HCT116 (cell line): ENCODE results near the gene SLAIN2. TPM values are rescaled to one million over a fixed set of nuclear protein-coding genes. Genes with fewer than 3 reads are reported as not detected.

Experiments used
- ATAC-seq: fragments of 200-7000 bp; cut with Tn5 transposase; 2 replicates; pipeline ENCODE4 v1.9.1; 2020; ENCODE audit warnings: mild to moderate bottlenecking, moderate library complexity
- BruUV-seq: library from RNA; stranded (reverse); fragments of 400-500 nt; replicated peaks from 2 replicates; lab custom pipeline; 2021; lab: Mats Ljungman, UMichigan
- CTCF ChIA-PET: fragments of 300-600 bp; sonication (Branson Sonifier 250); formaldehyde crosslinking; loops from one replicate; lab custom pipeline; 2021; ENCODE audit warnings: antibody characterized with exemption; lab: Charles Lee
- POLR2A ChIA-PET: fragments of 300-600, 350-600 bp; sonication (Branson Sonifier 250); formaldehyde crosslinking; loops from one replicate; lab custom pipeline; 2021; ENCODE audit warnings: antibody characterized with exemption; lab: Charles Lee
- RAD21 ChIA-PET, 2 experiments: fragments of 300-600 bp; sonication (Branson Sonifier 250); formaldehyde crosslinking; loops; one replicate each; lab custom pipeline; 2023; ENCODE audit warnings: low total read pairs in 2 of 2; ENCODE audit not compliant: uncharacterized antibody in 2 of 2, unreplicated experiment in 2 of 2, low non-redundant PET in 1 of 2; lab: Charles Lee
- DNase-seq: peaks from one replicate; pipeline ENCODE4 v3.0.0-alpha.2; 2010; ENCODE audit warnings: low read depth, low spot score
- H2AFZ ChIP-seq: fragments of 200-600 bp; shearing (Covaris generic), sonication (generic); 2 replicates; pipeline ENCODE4 v1.6.1; 2017; ENCODE audit warnings: low read depth, mixed run types, mixed read lengths, antibody characterized with exemption, low read length; ENCODE audit not compliant: poor library complexity, severe bottlenecking
- H3K27ac ChIP-seq: 2 replicates; pipeline ENCODE4 v1.5.1; 2012; ENCODE audit warnings: low read depth, low read length
- H3K27me3 ChIP-seq: fragments of 200-600 bp; sonication (generic); 2 replicates; pipeline ENCODE4 v1.6.1; 2016; ENCODE audit warnings: mixed run types, low read length, mixed read lengths; ENCODE audit not compliant: insufficient read depth
- H3K36me3 ChIP-seq, 2 experiments: fragments of 200-500 bp in 1 of 2; fragments of 200-600 bp in 1 of 2; sonication (Bioruptor generic) in 1 of 2; sonication (generic) in 1 of 2; 2 replicates each; pipeline versions ENCODE4 v1.5.1 to v1.6.1; 2014 to 2016; ENCODE audit warnings: low read length in 2 of 2, inconsistent platforms in 1 of 2, mixed read lengths in 1 of 2, mixed run types in 1 of 2; ENCODE audit not compliant: insufficient read depth in 2 of 2, control insufficient read depth in 1 of 2
- H3K4me1 ChIP-seq, 2 experiments: fragments of 200-600 bp in 1 of 2; sonication (generic) in 1 of 2; 2 replicates each; pipeline versions ENCODE4 v1.5.1 to v1.6.1; 2012 to 2017; ENCODE audit warnings: low read length in 2 of 2, inconsistent platforms in 1 of 2, mild to moderate bottlenecking in 1 of 2, mixed read lengths in 1 of 2, mixed run types in 1 of 2, moderate library complexity in 1 of 2; ENCODE audit not compliant: insufficient read depth in 2 of 2, control insufficient read depth in 1 of 2
- H3K4me2 ChIP-seq: fragments of 200-600 bp; sonication (generic); 2 replicates; pipeline ENCODE4 v1.6.1; 2017; ENCODE audit warnings: mixed run types, low read length, mixed read lengths
- H3K4me3 ChIP-seq, 2 experiments: fragments of 200-600 bp in 1 of 2; sonication (generic) in 1 of 2; replicated peaks in 1 of 2; 2 replicates each; pipeline ENCODE4 v1.5.1; 2011 to 2016; ENCODE audit warnings: low read length in 2 of 2, control low read depth in 1 of 2, low read depth in 1 of 2, mild to moderate bottlenecking in 1 of 2, mixed read lengths in 1 of 2, mixed run types in 1 of 2
- H3K79me2 ChIP-seq: fragments of 200-600 bp; sonication (generic); 2 replicates; pipeline ENCODE4 v1.6.1; 2017; ENCODE audit warnings: mild to moderate bottlenecking, mixed run types, low read length, moderate library complexity, mixed read lengths; ENCODE audit not compliant: insufficient read depth
- H3K9ac ChIP-seq: fragments of 200-600 bp; sonication (generic); 2 replicates; pipeline ENCODE4 v1.6.1; 2016; ENCODE audit warnings: low read length, mixed read lengths
- H3K9me2 ChIP-seq: fragments of 200-600 bp; sonication (generic), shearing (Covaris generic); 2 replicates; pipeline ENCODE4 v1.6.1; 2017; ENCODE audit warnings: mixed run types, mild to moderate bottlenecking, moderate library complexity; ENCODE audit not compliant: insufficient read depth
- H3K9me3 ChIP-seq, 2 experiments: fragments of 200-500 bp in 1 of 2; fragments of 200-600 bp in 1 of 2; sonication (Bioruptor generic) in 1 of 2; sonication (generic) in 1 of 2; 2 replicates each; pipeline ENCODE4 v1.6.1; 2014 to 2017; ENCODE audit warnings: low read length in 2 of 2, mixed read lengths in 2 of 2, inconsistent platforms in 1 of 2, low read depth in 1 of 2, mild to moderate bottlenecking in 1 of 2, mixed run types in 1 of 2, moderate library complexity in 1 of 2; ENCODE audit not compliant: control insufficient read depth in 1 of 2, insufficient read depth in 1 of 2
- H4K20me1 ChIP-seq: fragments of 200-600 bp; sonication (generic), shearing (Covaris generic); 2 replicates; pipeline ENCODE4 v1.6.1; 2017; ENCODE audit warnings: mixed run types, mild to moderate bottlenecking, moderate library complexity; ENCODE audit not compliant: insufficient read depth
- CEBPB ChIP-seq: IDR thresholded peaks from 2 replicates; pipeline ENCODE4 v1.6.1; 2012; ENCODE audit warnings: low read depth
- FOSL1 ChIP-seq: IDR thresholded peaks from 2 replicates; pipeline ENCODE4 v1.6.1; 2012; ENCODE audit warnings: low read depth
- JUND ChIP-seq: IDR thresholded peaks from 2 replicates; pipeline ENCODE4 v1.6.1; 2012
- SP1 ChIP-seq: IDR thresholded peaks from 2 replicates; pipeline ENCODE4 v1.6.1; 2012; ENCODE audit warnings: low read depth
- ZNF274 ChIP-seq: fragments of 200-500 bp; sonication (Bioruptor generic); IDR thresholded peaks from 2 replicates; pipeline ENCODE4 v1.6.1; 2014; ENCODE audit warnings: mild to moderate bottlenecking, low read depth, low read length, inconsistent platforms
- intact Hi-C: fragments of 100-400 bp; cut with micrococcal nuclease; formaldehyde crosslinking; loops from 2 replicates; pipeline ENCODE4 v1.10.0; 2022
- total RNA-seq: library from RNA; stranded (reverse); gene quantifications from one replicate; pipeline ENCODE4 v1.2.1, GENCODE V29; 2021; ENCODE audit not compliant: unreplicated experiment
- TF ChIP-seq, protein P1 (sequence below): IDR thresholded peaks from 2 replicates; pipeline ENCODE4 v1.6.1; 2011; ENCODE audit warnings: mild to moderate bottlenecking, low read length, moderate library complexity; ENCODE audit not compliant: insufficient replicate concordance; ENCODE audit errors: extremely low read depth
- TF ChIP-seq, protein P2 (sequence below): IDR thresholded peaks from 2 replicates; pipeline ENCODE4 v1.6.1; 2012

SLAIN2 gene
- total RNA-seq, 1 experiment from 2014 or later, result 50.3 TPM

DNA sequence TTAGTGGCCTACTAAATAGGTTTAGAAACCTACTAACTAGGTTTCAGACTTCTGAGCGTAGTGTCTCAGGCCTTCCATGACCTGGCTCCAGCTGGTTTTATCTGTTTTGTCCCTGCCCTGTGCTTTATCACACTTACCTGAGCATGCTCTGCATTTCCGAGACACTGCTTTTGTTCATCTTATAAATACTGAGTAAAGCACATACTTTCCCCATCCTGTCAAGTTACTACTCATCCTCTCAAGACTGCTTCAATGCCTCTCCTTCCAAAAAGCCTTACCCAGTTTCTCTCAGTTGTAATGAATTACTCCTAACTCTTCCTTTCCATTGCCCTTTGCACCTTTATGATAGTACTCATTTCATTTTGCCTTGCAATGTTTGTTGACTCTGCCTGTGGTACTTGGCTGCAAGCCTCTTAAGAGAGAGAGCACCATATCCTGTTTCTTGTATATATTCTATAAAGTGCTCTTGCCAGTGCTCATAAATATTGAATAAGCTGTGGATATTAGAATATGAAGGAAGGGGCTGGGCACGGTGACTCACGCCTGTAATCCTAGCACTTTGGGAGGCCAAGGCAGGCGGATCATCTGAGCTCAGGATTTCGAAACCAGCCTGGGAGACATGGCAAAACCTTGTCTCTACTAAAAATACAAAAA lies 34.4 kb downstream of the SLAIN2 start:
- intact Hi-C loops, result no loop called here
- Histone ChIP-seq H3K27ac (no peak overlapping the region), H3K9me2 (no peaks in the 10 kb centered on the region), H3K27me3 (no peaks in the 10 kb centered on the region), H3K36me3 (no peaks in the 10 kb centered on the region), H2AFZ (no peak overlapping the region), H3K4me2 (peak overlapping the region; percentile 43), H3K4me1 (peaks cover 9 to 10% of the 10 kb centered on the region in 2 experiments; a peak in 3 of 4 replicates), H3K4me3 (no peak overlapping the region), H3K79me2 (0 out of 2 replicates have a peak, but pooled peaks cover 6% of the 10 kb centered on the region), H4K20me1 (no peaks in the 10 kb centered on the region), H3K9me3 (no peaks in the 10 kb centered on the region), H3K9ac (no peak overlapping the region)
- peak; percentile 38 for TF ChIP-seq JUND
- TF ChIP-seq, protein P1, sequence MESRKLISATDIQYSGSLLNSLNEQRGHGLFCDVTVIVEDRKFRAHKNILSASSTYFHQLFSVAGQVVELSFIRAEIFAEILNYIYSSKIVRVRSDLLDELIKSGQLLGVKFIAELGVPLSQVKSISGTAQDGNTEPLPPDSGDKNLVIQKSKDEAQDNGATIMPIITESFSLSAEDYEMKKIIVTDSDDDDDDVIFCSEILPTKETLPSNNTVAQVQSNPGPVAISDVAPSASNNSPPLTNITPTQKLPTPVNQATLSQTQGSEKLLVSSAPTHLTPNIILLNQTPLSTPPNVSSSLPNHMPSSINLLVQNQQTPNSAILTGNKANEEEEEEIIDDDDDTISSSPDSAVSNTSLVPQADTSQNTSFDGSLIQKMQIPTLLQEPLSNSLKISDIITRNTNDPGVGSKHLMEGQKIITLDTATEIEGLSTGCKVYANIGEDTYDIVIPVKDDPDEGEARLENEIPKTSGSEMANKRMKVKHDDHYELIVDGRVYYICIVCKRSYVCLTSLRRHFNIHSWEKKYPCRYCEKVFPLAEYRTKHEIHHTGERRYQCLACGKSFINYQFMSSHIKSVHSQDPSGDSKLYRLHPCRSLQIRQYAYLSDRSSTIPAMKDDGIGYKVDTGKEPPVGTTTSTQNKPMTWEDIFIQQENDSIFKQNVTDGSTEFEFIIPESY, result no peak
- TF ChIP-seq ZNF274, result no peak
- TF ChIP-seq FOSL1, result peak; percentile 47
- peak; percentile 89 for TF ChIP-seq CEBPB
- TF ChIP-seq, protein P2, sequence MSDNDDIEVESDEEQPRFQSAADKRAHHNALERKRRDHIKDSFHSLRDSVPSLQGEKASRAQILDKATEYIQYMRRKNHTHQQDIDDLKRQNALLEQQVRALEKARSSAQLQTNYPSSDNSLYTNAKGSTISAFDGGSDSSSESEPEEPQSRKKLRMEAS, result 0 out of 2 replicates have a peak, but pooled peaks have one; percentile 22
- peak; percentile 15; the same call in 1 of the 2 replicates for TF ChIP-seq SP1
- ChIA-PET CTCF (no interaction called here), RAD21 (no interaction called here), POLR2A (interaction anchor here (1.4 kb wide), 1 partner anchor 35 kb away, joined by 3 read pairs; the partner anchor contains the start of gene SLAIN2)
- DNase-seq (peak; percentile 1), ATAC-seq (peak; percentile 81)
- BruUV-seq, result no TSS peak
